ENCODE data around the gene GCNA. TPM values are rescaled to one million over a fixed set of nuclear protein-coding genes. Genes with fewer than 3 reads are reported as not detected.
"Not testable (repeated sequence)": the region's sequence is repeated elsewhere in the genome, so short reads cannot be mapped to it uniquely, and the experiment has no call there.

The GCNA gene
- total RNA-seq, 1 experiment from 2014 or later, result 2.2 TPM

GRCh38 chrX:71638409-71638808, 60.2 kb downstream of the GCNA start:
- DNase-seq (ENCODE audit: low read depth), result no peak

- no peak for DNase-seq (ENCODE audit: low read depth)
These were observed 61.8 kb downstream of the GCNA start for GRCh38 chrX:71640002-71640401.

- not testable (repeated sequence) for DNase-seq (ENCODE audit: low read depth)
These were observed 66.2 kb downstream of the GCNA start for GRCh38 chrX:71644406-71644805.

- DNase-seq (ENCODE audit: low read depth), result no peak
These were observed 72.2 kb downstream of the GCNA start for GRCh38 chrX:71650333-71650969.

- peak; percentile 42 for DNase-seq (ENCODE audit: low read depth)
These were observed 74.2 kb downstream of the GCNA start for GRCh38 chrX:71652405-71652804.

- DNase-seq (ENCODE audit: low read depth), result no peak
These were observed 75.1 kb downstream of the GCNA start for GRCh38 chrX:71653344-71653743.

- no peak for DNase-seq (ENCODE audit: low read depth)
These were observed 79.0 kb downstream of the GCNA start for GRCh38 chrX:71657267-71657666.

GRCh38 chrX:71659342-71659741, 81.1 kb downstream of the GCNA start:
- DNase-seq (ENCODE audit: low read depth), result no peak

- DNase-seq (ENCODE audit: low read depth), result no peak
These were observed 81.7 kb downstream of the GCNA start for GRCh38 chrX:71659959-71660358.

- DNase-seq (ENCODE audit: low read depth), result no peak
These were observed 82.6 kb downstream of the GCNA start for GRCh38 chrX:71660562-71661416.

GRCh38 chrX:71661919-71662318, 83.7 kb downstream of the GCNA start:
- no peak for DNase-seq (ENCODE audit: low read depth)

GRCh38 chrX:71662654-71663053, 84.4 kb downstream of the GCNA start:
- DNase-seq (ENCODE audit: low read depth), result not testable (repeated sequence)

Other genes with a start within 250 kb of the GCNA start
- 13.0 and 17.1 TPM in 2 replicates for gene TAF1, start 212.1 kb upstream of the GCNA start, total RNA-seq (2014; rRNA removed)
- gene OGT, start 45.3 kb upstream of the GCNA start, total RNA-seq (2014; rRNA removed), result 48.3 and 55.3 TPM in 2 replicates
- not detected in 2 replicates for gene CXCR3, start 40.1 kb downstream of the GCNA start, total RNA-seq (2014; rRNA removed)
- not detected in 2 replicates for gene CXorf49, start 139.8 kb downstream of the GCNA start, total RNA-seq (2014; rRNA removed)
- not detected in 2 replicates for gene CXorf49B, start 184.9 kb downstream of the GCNA start, total RNA-seq (2014; rRNA removed)

All from LHCN-M2 (cell line).